NCI-H524 treated with DMSO at 0.1 percent for 48 hours (cell line): ENCODE measurements around the gene LCK.

Experiments
- DNase-seq: peaks from one replicate; lab custom pipeline; 2025; lab: John Stamatoyannopoulos, UW

Gene LCK

DNA sequence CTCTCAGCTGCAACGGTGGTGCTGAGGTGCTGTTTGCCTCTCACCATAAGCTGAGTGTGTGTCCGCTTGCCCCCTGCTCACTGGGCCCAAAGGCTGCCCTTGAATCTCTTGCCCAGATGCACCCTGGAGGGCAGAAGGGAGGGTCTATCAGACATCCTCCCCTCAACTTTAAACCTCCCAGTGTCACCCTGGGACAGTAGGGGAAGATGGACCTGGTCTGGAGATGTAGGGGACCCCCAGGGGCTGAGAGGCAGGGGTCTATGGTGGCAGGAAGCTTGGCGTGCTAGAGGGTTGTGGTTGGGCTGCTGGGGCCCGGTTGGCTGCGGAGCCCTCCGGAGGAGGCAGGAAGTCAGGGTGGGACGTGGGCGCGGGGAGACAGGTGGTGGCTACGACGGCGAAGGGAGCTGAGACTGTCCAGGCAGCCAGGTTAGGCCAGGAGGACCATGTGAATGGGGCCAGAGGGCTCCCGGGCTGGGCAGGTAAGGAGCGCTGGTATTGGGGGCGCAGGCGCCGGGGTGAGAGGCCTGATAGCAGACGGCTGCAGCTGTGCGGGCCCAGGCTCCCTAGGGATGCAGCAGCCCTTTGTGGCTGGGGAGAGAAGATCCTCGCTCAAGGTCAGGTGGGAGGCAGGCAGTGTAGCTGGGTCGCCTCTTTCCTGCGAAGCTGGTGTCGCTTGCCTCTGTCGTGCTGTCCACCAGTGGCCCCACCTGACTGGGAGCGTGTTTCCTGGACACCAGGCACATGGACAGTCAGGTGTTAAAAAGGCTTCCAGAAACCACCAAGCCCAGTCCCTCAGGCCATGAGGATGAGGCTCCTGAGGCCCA, at the start of gene LCK:
LCK (plus strand) TSS at position 373 of the 824 bp plus-strand sequence. CDS start 23,065 bp downstream, outside the sequence.
- no peak for DNase-seq

DNA sequence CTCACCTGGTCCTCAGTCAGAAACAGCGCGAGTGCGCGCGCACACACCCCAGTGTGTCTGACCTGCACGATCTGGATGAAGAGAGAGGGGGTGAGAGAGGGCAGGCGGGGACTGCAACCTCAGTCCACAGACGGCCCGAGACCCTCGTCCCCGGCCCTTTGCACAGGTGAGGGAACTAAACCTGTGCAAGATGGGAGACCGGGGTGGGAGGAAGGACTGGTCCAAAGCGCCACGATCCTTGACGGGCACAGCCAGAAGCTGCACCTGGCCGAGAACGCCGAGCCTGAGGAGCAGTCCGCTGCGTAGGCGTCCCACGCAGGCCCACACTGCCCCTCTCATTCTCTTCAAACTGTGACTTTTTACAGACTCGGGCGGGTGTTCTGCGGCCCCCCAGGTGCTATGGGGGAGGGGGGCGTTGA, 46.1 kb upstream of the LCK start:
- DNase-seq: no peak

DNA sequence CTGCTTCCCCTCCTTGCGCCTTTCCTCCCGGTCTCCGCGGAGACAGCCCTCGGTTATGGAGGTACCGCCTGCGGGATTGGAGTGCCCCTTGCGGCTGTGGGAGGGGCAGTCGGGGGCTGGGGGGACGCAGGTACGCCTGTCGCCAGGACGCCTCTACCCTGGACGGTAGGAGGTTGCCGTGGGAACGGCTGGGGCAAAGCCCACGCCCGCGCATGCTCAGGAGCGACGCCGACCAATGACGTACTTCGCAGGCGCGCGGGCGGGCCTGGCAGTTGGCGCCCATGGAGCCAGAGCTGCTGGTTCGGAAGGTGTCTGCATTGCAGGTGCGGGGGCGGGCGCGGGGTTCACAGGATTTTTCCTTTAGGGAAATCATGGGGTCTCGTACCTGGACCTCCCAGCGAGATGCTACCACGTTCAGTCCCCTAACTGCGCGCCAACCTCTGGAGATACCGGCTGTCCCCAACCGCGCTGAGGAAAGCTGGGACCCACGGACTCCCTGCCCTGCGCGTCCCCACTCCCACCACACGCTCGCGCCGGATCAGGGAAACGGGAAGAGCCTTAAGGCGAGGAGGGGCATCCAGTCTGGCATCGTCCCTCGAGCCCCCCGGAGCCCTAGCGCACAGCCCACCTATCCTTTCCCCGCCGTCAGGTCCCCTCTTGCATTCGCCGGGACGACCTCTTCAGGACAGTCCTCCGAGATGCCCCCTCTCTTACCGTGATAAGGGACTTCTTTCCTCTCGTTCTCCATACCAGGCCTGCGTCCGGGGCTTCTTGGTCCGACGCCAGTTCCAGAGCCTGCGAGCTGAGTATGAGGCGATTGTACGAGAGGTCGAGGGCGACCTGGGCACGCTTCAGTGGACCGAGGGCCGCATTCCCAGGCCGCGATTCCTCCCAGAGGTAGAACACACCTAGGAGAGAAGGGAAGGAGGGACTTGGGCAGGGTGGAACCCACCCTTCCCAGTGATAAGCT, 45.4 kb upstream of the LCK start, which contains the start of gene IQCC:
IQCC (plus strand) TSS at position 271 of the 970 bp plus-strand sequence; CDS start at position 282, 11 bp downstream.
- DNase-seq: peak; percentile 41

DNA sequence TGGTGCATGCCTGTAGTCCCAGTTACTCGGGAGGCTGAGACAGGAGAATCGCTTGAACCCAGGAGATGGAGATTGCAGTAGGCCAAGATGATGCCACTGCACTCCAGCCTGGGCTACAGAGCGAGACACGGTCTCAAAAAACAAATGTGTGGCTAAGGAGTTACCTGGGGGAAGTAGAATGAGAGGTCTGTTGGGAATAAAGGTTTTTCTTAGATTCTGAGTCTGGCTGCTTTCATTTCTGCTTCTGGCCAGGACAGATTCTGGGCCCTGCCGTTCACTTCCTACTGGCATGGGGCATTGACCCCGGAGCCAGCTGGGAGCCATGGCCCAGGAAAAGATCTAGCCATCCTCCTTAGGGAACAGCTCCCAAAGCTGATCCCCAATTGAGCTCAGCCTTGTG, 42.6 kb upstream of the LCK start:
- no peak for DNase-seq

DNA sequence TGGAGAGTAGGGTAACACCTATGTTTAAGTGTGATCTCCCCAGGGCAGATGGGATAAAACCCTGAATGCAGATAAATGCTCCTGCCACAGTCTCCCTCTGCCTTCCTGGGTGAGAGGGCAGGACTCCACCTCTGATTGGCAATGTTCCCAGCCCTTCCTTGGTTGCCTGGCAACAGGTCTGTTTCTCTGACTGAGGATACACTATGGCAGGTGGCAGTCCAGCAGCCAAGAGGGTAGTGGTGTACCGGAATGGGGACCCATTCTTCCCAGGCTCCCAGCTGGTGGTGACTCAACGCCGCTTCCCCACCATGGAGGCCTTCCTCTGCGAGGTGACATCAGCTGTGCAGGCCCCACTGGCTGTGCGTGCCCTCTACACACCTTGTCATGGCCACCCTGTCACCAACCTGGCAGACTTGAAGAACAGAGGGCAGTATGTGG, 42.2 kb upstream of the LCK start, which contains the start of gene DCDC2B:
DCDC2B (plus strand) TSS at position 199 of the 438 bp plus-strand sequence; CDS start at position 204, 5 bp downstream.
- peak; percentile 69 for DNase-seq

DNA sequence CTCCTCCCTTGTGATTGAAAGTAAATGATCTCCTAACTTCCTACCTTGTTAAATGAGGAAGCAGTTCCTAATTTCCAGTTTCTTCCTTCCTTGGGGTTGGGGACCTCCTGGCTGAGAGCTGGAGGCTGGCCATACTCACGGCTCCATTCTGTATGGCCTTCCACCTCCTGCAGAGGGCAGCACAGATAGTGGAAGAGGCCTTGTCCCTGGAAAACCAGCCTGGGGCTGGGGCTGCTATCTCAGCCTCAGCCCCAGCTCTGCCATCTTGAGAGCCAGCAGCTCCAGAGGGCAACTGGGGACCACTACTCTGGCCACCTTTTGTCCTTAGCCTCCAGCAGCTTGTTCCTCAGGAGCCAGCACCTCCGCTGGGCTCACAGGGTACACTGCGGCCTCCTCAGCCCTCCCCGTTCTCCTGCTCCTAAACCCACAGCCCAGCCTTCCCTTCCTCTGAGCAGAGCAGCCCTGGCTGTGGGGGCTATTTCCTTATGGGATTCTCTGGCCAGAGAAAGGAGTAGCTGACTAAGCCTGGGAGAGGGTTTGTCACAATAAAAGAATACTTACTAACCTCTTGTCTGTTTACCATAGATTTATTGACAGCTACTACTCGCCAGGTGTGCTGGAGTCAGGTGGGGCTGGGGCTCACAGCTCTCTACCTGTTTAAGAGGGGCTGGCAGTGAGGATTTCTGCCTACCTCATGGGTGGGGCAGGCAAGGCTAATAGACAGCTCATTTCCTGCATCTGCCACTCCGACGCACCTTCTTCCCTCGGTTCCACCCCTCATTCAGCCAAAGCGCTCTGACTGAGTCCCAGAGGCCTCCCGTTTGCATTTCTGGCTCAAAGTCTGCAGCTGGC, 35.2 kb upstream of the LCK start:
- no peak for DNase-seq

DNA sequence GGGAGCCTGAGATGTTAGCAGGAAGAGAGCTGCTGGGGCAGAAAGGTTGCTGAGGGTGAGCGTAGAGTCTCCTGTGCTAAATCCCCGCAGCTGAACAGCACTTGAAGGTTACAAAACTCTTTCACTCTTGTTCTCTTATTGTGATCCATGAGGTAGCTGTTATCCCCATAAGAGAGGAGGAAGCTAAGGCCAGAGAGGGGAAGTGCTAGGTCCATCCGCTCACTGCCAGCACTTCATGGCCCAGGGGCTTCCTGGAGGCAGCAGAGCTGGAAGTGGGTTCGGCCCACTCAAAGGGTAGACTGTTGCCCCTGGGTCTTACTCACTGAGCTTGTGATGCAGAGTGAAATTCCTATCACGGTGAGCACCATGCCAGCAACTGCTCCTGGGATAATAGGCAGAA, 34.5 kb upstream of the LCK start:
- DNase-seq: no peak

DNA sequence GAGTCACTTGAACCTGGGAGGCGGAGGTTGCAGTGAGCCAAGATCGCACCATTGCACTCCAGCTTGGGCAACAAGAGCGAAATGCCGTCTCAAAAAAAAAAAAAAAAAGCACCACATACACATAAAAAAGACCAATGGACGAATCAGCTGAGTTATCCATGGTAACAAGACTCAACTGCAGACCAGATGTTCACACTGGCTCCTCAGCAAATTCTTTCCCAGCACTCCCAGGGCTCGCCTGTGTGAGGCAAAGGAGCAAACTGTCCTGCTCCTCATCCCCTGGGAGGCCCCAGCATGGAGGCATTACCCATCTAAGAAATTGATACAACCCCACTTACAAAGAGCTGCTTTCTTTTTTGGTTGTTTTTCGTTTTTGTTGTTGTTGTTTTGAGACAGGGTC, 32.0 kb upstream of the LCK start:
- DNase-seq: no peak

DNA sequence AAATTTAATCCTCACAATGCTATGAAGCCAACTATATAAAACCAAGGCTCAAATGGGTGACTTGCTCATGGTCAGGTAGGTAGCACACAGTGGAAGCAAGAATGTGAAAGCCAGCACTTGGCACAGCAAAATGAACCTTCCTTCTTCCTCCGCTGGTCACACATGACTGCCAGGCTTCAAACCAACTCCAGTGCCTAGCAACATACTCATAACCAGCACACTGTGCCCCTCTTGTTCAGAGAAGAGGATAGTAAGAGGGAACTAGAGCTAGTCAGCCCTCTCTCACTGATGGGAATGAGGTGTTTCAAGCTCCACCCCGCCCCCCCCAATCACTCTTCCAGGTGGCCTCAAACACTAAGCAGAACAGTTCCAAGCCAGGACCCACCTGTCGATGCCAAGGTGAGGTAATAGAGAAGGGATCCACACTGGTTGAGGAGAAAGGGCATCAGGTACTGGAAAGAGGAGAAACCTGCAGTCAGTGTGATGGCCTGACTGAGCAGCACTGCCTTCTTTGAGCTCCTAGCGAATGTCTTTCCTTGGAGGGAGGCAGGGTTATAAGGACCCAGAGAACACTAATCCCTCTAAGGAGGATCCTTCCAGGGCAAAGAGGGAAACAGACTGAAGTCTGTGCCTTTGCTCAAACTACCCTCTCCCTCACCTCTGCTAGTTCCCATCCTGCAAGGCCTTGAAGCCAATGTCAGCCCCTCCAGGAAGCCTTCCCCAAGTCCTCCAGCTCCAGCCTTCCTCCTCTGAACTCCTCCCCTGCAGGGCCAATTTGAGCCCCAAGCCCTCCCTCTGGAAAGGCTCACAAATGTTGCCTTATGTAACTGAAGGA, 30.1 kb upstream of the LCK start:
- no peak for DNase-seq

DNA sequence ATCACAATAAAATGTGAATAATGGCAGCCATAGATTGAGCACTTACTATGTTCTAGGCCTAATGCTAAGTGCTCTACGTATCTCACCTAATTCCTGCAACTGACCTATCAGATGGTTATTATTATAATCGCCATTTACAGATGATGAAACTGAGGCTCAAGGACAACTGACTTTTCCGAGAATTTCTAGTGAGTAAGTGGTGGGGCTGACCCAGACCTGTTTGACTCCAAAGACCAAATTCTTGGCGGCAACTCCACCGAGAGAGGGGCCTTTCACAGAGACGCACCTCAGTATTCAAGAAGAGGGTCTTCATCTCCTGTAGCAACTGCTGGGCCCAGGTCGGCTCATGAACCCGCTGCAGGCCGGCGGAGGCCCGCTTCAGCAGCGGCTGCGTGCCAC, 29.5 kb upstream of the LCK start:
- DNase-seq: no peak

DNA sequence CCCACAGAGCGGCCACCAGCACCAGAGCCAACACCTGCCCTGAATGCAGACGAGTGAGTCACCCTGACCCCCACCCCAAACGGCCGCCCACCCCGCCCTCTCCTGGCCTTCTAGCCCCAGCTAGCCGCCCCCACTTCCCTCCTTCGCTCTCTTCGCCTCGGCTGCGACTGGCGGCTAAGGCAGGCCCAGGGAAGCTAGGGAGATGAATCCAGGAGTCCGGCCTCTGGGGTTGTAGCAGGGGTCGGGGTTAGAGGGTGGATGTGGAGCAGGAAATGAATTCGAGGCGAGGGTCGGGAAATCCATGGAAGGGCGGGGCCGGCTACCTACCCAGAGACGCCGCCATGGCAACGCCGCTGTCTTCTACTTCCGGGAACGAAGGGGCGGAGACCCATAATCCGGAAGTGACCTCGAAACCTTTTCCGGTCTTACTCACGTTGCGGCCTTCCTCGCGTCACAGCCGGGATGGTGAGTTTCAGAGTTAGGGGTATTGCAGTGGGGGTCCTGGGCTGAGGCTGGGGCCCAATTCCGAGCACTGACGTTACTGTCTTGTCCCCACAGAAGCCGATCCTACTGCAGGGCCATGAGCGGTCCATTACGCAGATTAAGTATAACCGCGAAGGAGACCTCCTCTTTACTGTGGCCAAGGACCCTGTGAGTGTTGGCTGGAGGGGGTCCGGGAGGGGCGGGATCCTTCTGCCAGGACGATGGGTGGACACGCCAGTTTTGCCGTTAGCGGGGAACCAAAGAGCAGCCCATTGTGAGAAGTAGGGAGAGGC, 28.9 kb upstream of the LCK start, which contains the start of the genes EIF3I and TMEM234:
EIF3I (plus strand) TSS at position 428 of the 776 bp plus-strand sequence; CDS start at position 463, 35 bp downstream.
TMEM234 (minus strand) TSS at position 374 of the 776 bp plus-strand sequence; CDS start at position 343, 31 bp downstream.
- peak; percentile 49 for DNase-seq

DNA sequence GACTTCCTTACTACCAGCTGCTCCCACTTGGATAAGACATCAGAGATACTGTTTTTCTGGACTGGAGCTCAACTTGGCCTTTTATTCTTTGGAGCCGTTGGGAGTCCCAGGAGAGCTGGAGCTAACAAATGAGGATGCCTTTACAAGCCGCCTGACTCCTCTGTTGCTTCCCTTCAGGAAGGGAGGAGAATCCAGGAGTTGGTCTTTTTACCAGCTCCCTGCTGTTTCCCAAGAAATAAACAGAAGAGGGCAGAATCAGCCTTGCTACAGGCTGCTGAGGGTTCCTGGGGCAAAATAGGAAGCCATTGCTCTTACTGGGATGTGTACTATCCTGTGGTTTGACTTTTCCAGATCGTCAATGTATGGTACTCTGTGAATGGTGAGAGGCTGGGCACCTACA, 27.4 kb upstream of the LCK start:
- DNase-seq: no peak

DNA sequence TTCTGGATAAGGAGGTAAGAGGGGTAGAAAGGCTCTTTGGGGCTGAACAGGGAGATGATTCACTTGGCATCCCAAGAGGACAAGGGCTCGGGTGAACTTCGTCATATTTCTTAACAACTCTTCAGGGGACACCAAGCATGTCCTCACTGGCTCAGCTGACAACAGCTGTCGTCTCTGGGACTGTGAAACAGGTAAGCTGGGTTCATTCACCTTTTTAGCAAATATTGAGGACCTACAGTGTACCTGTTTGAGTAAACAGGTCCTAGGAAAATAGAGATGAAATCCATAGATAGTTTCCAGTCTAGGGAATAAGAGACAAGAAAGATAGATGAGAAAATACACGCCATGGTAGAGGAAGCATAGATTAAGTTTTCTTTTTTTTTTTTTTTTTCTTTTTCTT, 26.8 kb upstream of the LCK start:
- no peak for DNase-seq

DNA sequence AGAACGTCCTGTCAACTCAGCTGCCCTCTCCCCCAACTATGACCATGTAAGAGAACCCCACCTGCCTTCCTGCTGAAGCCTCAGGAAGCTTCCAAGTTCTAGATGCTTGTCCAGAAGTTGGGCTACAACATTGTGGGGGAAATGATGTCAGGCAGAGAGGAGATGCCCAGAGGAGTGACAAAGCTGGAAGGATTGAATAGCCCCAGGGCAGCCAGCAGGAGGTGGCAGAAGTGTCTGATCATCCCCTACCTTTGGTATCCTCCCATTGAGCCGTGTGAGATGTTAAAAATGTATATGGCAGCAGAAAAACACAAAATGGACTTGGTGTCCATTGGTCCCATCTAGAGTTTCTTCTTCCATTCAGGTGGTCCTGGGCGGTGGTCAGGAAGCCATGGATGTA, 22.3 kb upstream of the LCK start:
- DNase-seq: no peak

DNA sequence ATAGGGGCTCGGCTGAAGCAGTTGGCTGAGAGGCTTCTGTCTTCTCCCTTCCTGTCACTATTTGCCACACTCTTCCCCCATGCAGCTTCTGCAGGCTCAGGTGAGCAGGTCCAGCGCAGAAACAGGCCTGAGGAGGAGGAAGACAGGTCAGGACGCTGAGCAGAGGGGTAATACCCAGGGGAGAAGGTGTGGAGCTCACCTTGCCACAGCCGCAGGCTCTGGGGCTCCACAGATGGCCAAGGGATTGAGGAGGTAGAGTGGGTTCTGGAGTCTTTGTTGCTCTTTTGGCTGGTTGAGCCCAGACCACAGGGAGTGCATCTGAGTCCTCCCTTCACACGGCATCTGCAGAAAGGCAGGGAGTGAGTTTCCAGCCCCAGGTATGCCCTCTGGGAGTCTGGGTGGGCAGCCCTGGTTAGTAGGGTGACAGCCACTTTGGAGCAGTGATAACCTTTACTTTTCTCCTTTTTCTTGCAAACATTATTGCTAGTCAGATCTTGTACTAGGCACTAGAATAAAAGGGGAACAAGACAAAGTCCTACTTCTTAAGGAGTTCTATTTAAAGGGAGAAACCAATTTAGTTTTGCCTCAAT, 19.1 kb upstream of the LCK start:
- no peak for DNase-seq

DNA sequence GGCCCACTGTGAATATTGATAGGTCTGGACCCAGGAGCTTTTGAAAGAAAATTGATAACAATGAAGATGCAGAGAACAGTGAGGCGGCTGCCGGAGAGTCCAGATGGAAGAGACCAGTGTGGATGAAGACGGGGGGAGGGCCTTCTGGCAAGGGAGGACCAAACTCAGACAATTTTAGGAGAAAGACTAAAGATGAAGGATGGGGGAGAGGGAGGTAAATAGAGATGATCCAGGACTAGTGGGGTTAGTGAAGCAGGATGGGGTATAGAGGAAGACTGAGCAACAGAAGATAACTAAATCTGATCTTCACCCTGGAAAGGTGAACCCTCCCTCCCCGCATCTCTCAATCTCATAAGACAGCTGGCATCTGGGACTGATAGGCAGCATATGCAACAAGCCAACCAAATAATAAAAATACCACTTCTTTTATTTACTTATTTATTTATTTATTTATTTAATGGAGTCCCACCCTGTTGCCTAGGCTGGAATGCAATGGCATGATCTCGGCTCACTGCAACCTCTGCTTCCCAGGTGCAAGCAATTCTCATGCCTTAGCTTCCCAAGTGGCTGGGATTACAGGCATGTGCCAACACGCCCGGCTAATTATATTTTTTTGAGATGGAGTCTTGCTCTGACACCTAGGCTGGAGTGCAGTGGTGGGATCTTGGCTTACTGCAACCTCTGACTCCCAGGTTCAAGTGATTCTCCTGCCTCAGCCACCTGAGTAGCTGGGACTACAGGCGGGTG, 18.3 kb upstream of the LCK start:
- DNase-seq: no peak

DNA sequence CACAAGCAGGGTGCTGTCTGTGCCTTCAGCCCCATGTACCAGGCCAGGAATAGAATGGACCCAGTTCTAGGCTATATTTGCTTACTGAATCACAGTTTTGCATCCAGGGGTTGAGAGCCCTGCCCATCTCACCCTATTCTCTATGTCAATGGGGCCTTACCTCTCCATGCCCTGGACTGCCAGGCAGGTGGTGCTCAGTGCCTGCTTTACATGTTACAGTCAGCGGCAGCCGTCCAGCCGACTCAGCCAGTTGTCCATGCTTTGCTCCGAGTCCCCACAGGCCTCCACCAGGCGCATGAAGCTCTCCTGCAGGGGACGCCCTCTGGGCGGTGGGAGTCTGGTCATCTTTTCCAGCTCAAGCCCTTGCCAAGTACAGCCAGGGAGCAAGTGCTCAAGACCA, 16.3 kb upstream of the LCK start:
- no peak for DNase-seq

DNA sequence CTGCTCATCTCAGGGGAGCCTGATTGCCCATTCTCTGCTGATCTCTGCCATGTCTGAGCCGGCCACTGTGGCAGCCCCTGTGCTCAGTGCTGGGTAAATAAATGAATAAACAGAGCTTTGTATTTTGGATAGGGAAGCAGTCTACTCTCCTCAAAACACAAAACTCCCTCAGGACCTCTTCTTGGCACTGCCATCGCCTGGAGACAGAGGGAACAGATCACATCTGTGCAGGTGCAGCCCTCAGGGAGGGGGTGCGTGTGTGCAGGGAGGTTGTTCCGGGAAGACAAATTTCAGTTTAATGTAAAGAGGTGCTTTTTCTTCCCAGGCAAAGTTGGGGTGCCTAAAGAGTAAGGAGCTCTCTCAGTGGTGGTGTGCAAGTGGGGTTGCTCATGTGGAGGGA, 11.7 kb upstream of the LCK start:
- DNase-seq: no peak

DNA sequence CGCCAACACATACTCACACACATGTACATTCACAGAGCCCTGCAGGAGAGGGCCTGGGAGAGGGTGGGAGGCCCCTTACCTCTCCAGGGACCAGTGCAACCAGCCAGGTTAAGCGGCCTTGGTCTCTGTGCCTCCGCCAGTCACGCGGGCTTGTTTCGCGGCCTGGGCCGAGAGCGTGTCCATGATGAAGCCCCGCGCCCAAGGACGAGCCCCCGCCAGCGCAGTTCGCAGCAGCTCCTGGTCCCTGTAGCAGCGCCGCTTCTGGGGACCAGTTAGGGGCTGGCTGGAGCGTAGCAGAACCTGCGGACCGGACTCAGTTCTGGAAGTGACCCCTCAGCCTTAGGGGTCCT, 11.3 kb upstream of the LCK start:
- no peak for DNase-seq
